ENCODE data around the gene ST6GAL1.

ST6GAL1 gene

DNA sequence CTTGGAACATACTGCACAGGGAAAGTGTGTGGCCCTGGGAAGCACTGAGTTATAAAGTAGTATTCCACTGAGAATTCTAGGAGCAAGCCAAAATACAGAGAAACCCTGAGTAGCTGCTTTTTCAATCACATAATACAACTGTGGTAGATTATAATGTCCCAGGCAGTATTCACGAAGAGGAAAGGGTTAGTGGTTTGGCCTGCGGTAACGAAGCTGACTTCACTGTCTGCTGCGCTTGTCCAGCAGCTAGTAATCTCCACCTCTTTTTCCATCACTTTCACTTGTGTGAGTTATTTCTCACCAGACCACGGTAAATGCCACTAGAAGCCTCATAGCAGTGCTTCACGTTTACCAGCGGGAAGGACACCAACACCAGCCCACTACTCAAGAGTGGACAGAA is 174.6 kb downstream of the ST6GAL1 start:
- DNase-seq (ENCODE audit: low read depth in 1 of 2, low spot score in 1 of 2): no peak

DNA sequence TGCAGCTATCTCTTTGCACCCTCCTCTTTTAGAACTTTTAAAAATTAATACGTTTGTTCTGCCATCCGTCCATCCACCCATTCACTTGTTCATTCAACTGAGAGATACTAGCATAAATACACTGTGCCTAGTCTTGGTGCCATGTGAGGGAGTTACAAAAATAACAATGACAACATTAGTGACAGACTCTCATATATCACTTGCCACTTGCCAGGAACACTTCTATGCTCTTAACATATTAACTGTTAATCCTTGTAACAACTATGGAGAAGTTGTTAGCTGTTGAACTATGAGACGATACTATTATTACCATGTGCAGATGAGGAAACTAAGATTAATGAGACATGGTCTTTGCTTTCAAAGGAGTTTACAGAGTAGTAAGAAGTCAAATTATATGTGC is 175.4 kb downstream of the ST6GAL1 start:
- DNase-seq (ENCODE audit: low read depth in 1 of 2, low spot score in 1 of 2): no peak

DNA sequence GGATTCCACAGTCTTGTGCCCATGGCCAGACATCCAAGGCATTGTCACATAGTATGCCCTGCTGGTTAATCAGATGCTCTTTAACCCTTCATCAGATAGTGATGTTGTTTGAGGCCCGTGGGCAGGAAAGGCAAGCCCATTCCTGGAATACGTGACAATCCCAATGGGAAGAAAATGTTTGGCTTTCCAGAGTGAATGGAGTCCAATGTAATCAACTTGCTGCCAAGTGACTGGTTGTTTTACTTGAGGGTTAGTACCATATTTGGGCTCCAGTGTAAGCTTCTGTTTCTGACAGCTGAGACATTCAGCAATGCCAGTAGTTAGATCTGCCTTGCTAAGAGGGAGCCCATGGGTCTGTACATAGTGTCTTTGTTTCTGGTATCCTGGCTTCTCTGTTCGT is 177.7 kb downstream of the ST6GAL1 start:
- no peak for DNase-seq (ENCODE audit: low read depth in 1 of 2, low spot score in 1 of 2)

DNA sequence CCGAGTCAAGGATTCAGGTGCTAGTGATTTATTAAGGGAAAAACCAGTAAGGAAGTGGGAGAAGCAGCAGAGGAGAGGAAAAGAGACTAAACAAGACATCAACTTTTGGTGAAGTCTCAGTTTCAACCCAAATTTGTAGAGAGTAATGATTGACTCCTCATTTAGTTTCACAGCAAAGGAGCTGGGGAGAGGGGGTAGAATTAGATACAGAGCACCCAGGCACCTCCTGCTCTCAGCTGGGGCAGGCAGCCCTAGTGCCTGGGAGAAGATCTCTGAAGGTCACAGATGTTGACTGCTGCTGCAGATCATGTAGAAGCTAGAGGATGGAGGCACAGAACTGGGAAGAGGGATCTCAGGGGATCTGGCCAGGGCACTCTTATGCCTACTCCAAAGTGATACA is 179.8 kb downstream of the ST6GAL1 start:
- DNase-seq (ENCODE audit: low read depth in 1 of 2, low spot score in 1 of 2): no peak

DNA sequence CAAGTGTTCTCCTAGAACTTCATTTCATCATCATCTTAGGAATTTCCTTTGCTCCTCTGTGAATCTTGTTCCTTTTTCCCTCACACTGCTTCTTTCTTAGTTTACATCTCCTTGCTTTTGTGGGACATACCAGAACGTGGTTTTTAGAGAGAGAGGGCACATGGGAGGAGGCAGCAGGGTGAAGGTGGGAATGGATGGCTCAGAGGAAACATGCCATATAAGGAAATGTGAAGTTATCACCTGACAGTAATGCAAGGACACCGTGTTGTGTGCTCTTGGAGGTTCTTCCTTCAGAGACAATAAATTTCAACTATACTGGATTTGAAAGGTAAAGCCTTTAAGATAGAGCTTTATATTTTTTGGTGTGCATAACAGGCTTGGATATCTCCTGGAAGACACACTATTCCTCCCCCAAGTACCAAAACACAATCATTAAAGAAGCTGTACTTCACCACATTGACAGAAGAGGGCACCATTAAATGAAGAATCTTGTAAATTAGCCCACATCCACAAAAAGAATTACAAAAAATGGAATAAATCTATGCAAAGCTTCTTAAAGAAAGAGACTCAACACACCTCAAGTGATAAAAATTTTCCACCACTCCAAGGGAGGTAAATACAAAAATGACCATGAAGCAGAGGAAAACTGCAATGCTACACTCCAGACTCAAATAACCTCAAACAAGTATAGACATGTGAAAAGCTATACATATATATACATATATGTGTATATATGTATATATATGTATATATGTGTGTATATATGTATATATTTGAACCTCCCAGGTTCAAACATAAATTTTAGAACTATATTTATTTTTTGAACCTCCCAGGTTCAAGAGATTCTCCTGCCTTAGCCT is 182.8 kb downstream of the ST6GAL1 start:
- DNase-seq (ENCODE audit: low read depth in 1 of 2, low spot score in 1 of 2): no peak

DNA sequence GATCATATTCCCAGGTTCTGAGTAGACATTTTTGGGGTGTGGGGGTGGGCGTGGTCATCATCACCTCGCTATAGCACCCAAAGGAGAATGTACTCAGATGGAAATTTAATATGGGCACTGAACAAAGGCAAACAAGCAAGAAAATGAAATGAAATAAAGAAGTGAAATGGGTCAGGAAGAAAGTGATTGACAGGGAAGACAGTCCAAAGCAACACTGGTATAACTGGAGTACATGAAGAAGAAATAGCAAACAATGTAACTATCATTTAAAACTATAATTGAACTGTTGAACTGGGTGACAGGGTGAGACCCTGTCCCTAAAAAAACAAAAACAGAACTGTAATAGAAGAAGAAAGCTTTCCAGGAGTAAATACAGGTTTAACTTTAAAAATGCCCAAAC is 184.2 kb downstream of the ST6GAL1 start:
- no peak for DNase-seq (ENCODE audit: low read depth in 1 of 2, low spot score in 1 of 2)

DNA sequence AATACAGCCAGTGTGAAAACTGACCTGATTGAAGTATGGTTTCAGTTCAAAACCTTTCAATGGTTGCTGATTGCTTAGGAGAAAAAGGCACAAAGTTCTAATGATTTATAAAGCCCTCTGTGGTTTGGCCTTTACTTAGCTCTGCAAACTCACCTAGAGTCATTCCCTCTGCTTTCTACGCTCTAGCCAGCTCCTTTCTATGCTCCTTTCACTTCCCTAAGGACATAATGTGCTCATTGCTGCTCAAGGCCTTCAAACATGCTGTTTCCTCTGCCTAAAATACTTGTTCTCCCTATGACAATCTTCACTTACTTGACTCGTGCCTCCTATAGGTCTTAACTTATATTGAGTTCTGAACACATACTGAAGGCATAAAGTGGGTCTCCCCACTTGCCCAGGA is 190.0 kb downstream of the ST6GAL1 start:
- no peak for DNase-seq (ENCODE audit: low read depth in 1 of 2, low spot score in 1 of 2)

DNA sequence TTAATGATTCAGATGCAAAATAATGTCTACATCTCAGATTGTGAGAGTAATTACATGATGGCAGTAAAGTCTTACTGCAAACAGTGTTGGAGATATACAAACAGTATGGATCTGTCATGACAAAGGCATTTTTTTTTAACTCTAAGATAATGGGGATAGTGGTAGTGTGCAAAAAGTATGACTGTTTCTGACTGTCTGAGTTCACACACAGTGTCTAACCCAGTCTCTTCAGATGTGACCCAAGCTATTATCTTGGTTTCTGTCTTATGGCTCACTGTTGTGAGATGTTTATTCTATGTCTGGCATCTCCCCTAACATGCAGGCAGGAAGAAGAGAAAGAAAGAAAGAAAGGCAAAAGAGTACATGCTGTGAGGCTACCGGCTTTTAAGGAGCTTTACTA is 191.9 kb downstream of the ST6GAL1 start:
- no peak for DNase-seq (ENCODE audit: low read depth in 1 of 2, low spot score in 1 of 2)

DNA sequence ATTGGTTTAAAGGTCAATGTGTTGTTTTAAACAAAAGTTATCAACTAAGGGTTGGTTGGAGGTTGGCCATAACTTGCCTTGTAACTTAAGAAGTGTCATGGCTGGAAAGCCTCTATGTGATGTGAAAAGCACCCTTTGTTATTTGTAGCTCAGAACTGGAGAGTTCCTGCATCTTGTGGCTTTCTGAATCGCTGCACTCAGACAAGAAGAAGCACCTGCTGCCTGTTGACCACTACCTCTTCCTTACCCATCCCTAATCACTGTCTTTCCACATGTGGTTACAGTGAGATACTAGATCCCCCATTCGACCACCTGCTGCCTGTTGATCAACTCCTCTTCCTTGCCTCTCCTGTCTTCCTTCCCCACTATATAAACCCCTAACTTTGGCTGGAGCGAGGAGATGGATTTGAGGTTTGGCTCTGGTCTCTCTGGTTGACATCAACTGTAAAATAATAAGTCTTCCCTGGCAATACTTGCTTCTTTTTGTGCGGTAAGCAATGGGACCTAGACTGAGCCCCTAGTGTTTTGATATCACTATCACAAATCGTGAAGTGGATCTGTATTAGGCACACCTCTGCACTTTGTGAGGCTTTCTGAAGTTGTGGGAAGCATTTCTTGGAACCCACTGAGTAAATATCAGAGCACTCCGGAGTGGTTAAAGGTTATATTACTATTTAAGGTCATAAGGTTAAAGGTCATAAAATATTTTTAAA is 195.1 kb downstream of the ST6GAL1 start:
- no peak for DNase-seq (ENCODE audit: low read depth in 1 of 2, low spot score in 1 of 2)

All from activated T-helper 1 cell treated with anti-CD3 and anti-CD28 coated beads, Interleukin-2, amount 50 U/mL, for 16 hours (primary cell).